Nephron progenitor cell (in vitro differentiated cells): ENCODE data around the gene ZMAT5.
A peak's percentile ranks its signal among the peaks of the same experiment; 100 is the strongest.

ENCODE experiments used
- DNase-seq: peaks from one replicate; pipeline ENCODE4 v3.0.0; 2021
- H3K27ac Mint-ChIP-seq: 2 replicates; pipeline ENCODE4 v1.8.0; 2021; ENCODE audit warnings: mild to moderate bottlenecking, moderate library complexity, mixed read lengths
- H3K27me3 Mint-ChIP-seq: 2 replicates; pipeline ENCODE4 v1.8.0; 2021; ENCODE audit warnings: mild to moderate bottlenecking, low read depth, mixed read lengths; ENCODE audit not compliant: poor library complexity
- H3K36me3 Mint-ChIP-seq: 2 replicates; pipeline ENCODE4 v1.8.0; 2021; ENCODE audit warnings: low read depth, mixed read lengths
- H3K4me1 Mint-ChIP-seq: 2 replicates; pipeline ENCODE4 v1.8.0; 2021; ENCODE audit warnings: mixed read lengths
- H3K4me3 Mint-ChIP-seq: 2 replicates; pipeline ENCODE4 v1.8.0; 2021; ENCODE audit warnings: mild to moderate bottlenecking, moderate library complexity, mixed read lengths
- H3K9me3 Mint-ChIP-seq: 2 replicates; pipeline ENCODE4 v1.8.0; 2021; ENCODE audit warnings: mild to moderate bottlenecking, moderate library complexity, mixed read lengths
- TF ChIP-seq, protein P1 (sequence below): fragments of 200-600 bp; sonication (generic); IDR thresholded peaks from 2 replicates; pipeline ENCODE4 v1.5.0; 2021; ENCODE audit warnings: antibody characterized with exemption

ZMAT5 gene

DNA sequence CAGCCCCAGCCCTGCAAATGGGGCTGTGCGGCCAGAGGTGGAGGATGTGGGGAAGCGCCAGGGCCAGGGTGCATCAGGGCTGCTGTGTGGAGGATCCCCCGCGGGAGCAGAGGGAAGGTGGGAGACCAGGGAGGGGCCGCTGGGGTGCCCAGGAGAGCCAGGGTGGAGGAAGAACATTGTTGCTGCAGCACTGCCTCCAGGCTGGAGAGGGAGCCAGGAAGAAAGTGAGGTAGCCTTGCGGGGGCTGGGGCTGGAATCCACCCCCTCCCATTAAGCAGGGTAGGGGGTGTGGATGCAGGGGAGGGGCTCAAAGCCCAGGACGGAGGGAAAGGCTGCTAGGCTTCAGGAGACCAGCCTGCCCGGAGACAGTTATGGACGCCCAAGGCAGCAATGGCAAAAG is 32.0 kb downstream of the ZMAT5 start:
- TF ChIP-seq, protein P1, sequence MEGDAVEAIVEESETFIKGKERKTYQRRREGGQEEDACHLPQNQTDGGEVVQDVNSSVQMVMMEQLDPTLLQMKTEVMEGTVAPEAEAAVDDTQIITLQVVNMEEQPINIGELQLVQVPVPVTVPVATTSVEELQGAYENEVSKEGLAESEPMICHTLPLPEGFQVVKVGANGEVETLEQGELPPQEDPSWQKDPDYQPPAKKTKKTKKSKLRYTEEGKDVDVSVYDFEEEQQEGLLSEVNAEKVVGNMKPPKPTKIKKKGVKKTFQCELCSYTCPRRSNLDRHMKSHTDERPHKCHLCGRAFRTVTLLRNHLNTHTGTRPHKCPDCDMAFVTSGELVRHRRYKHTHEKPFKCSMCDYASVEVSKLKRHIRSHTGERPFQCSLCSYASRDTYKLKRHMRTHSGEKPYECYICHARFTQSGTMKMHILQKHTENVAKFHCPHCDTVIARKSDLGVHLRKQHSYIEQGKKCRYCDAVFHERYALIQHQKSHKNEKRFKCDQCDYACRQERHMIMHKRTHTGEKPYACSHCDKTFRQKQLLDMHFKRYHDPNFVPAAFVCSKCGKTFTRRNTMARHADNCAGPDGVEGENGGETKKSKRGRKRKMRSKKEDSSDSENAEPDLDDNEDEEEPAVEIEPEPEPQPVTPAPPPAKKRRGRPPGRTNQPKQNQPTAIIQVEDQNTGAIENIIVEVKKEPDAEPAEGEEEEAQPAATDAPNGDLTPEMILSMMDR = no peak
- H3K4me1 Mint-ChIP-seq = peaks cover 28% of the 10 kb centered on the region
- H3K27ac Mint-ChIP-seq = no peak overlapping the region
- H3K9me3 Mint-ChIP-seq = no peaks in the 10 kb centered on the region
- DNase-seq = no peak
- H3K4me3 Mint-ChIP-seq = no peak overlapping the region
- peaks cover 5% of the 10 kb centered on the region for H3K36me3 Mint-ChIP-seq
- H3K27me3 Mint-ChIP-seq = peaks cover 11% of the 10 kb centered on the region

DNA sequence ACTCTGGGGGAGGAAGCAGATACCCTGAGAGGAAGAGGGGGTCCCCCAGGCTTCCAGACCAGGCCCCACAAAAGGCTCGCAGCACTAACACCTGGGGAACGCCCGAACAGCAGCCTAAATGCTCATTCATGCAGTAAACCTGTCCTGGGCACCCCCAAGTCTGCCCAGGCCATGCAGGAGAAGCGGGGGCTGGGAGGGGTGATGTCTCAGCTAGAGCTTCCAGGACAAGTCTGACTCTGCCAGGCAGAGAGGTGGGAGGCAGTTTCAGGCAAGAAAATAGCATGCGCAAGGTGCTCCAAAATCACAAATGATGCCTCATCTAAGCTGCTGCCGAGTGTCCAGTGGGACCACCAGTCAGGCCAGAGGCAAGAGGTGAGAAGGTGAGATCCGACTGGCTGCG is 32.4 kb downstream of the ZMAT5 start:
- Mint-ChIP-seq H3K4me3 (no peak overlapping the region), H3K27me3 (peaks cover 11% of the 10 kb centered on the region), H3K4me1 (peaks cover 28% of the 10 kb centered on the region), H3K27ac (no peak overlapping the region), H3K9me3 (no peaks in the 10 kb centered on the region), H3K36me3 (peaks cover 5% of the 10 kb centered on the region)
- TF ChIP-seq, protein P1 = no peak
- DNase-seq = no peak

DNA sequence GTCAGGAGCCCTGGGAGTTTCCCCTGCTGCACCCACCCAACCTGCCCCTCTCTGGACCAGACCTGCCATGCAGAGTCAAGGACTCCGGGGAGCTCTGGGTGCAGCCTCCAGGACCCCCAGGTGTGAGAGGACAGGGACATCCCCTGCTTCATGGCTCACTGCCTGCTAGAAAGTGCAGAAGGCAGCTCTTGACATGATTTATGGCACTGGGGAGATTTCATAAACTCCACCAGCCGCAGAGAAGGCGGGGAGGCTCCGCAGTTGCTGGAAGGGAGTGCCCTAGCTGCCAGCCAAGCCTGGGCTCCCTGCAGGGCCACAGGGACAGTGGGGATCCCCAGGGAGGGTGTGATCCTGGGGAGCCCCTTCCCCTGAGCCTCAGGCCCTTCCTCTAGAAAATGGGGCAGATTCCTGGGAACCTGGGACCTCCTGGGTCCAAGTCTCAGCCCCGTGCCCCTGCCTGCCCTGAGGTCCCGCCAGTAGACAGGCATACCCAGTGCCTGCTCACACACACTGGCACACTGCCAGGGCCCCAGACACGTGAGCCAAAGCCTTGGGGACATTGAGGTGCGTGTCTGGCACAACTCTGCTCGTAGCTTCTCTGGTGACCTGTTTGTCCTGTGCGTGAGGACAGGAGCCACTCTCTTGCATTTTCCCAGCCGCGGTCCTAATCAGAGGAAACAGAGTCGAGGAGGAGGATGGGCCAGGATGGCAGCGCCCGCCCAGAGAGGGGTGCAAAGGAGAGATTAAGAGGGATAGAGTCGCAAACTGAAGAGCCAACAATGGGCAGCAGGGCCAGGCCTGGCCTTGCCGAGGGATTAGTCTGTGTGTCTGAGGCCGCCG is 33.2 kb downstream of the ZMAT5 start:
- Mint-ChIP-seq H3K9me3 (no peaks in the 10 kb centered on the region), H3K27ac (no peak overlapping the region), H3K36me3 (peaks cover 5% of the 10 kb centered on the region), H3K4me3 (peak overlapping the region; percentile 18), H3K4me1 (peaks cover 28% of the 10 kb centered on the region), H3K27me3 (peaks cover 11% of the 10 kb centered on the region)
- DNase-seq = peak; percentile 60
- TF ChIP-seq, protein P1 = no peak

DNA sequence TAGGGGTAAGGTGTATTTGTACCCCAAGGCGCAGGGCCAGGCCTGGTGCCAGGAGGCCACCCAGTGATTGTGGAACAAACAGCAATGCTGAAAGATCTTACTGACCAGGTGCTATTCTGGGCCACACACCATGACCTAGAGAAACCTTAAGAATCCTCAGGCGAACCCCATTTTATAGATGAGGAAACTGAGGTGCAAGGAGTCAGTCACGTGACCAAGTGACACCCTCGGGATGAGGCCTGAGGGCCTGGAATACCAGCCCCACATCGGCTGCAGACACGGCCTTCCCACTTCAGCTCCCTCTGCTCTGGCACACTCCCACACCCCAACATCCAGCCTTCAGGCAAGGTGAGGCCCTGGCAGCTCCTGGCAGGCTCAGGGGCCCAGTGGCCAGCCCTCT is 33.9 kb downstream of the ZMAT5 start:
- no peak overlapping the region for H3K27ac Mint-ChIP-seq
- H3K27me3 Mint-ChIP-seq = peaks cover 11% of the 10 kb centered on the region
- H3K4me3 Mint-ChIP-seq = no peak overlapping the region
- H3K9me3 Mint-ChIP-seq = no peaks in the 10 kb centered on the region
- H3K36me3 Mint-ChIP-seq = peaks cover 5% of the 10 kb centered on the region
- TF ChIP-seq, protein P1 = no peak
- peaks cover 28% of the 10 kb centered on the region for H3K4me1 Mint-ChIP-seq
- no peak for DNase-seq

DNA sequence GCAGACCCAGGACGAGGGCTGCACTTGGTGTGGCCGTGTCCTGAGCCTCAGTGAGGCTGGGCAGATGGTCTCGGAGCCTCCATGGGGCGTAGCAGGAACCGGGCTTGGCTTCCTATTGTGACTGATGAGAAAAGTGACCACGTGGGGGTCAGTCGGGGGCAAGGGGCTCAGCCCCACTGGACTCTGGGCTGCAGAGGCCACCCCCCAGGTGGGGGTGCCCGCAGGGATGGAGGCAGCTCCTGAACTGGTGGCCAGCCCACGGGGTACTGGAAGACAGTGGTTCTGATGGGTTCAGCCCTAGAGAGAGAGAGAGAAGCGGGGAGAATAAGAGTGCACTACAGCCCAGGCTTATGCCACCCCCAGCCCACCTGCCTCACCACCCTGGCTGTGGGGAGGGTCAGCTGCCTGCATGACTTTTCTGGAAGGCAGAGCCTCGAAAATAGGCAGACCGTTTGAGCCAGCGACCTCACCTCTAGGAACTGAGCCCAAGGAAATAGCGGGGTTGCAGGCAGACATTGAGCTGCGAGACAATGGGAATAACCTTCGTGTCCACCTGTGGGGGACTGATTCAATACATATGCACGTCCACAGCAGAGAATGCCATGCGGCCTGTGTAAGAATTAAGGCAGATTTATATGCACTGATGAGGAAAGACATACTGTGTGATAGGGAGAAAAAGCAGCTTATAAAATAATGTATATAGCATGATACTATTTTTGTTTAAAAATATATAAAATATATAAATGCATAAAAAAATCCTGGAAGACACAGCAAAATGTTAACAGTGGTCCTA is 35.6 kb downstream of the ZMAT5 start:
- no peak overlapping the region for H3K27ac Mint-ChIP-seq
- no peak overlapping the region for H3K4me3 Mint-ChIP-seq
- no peak for DNase-seq
- TF ChIP-seq, protein P1 = no peak
- H3K36me3 Mint-ChIP-seq = no peaks in the 10 kb centered on the region
- H3K4me1 Mint-ChIP-seq = peaks cover 33% of the 10 kb centered on the region
- H3K9me3 Mint-ChIP-seq = no peaks in the 10 kb centered on the region
- H3K27me3 Mint-ChIP-seq = peaks cover 23% of the 10 kb centered on the region
